ENCODE measurements around the gene GABARAPL1. TPM values are rescaled to one million over a fixed set of nuclear protein-coding genes. Genes with fewer than 3 reads are reported as not detected.

The GABARAPL1 gene
- polyA plus RNA-seq, 1 of the 3 experiments (the other 2 are of a cell fraction), result 9.2 TPM

GRCh38 chr12:10272467-10272866 lies 59.8 kb downstream of the GABARAPL1 start:
- H3K4me3 ChIP-seq (ENCODE audit: low read depth in 2 of 2, low read length in 1 of 2), result no peak overlapping the region
- no peaks in the 10 kb centered on the region for H3F3A ChIP-seq (replicated peaks; ENCODE audit: insufficient read depth)
- no peaks in the 10 kb centered on the region for H3K36me3 ChIP-seq (replicated peaks in 1 of 2; ENCODE audit: control insufficient read depth in 1 of 2, insufficient read depth in 2 of 2, low read length in 1 of 2)
- no peaks in the 10 kb centered on the region for H3K79me2 ChIP-seq (ENCODE audit: insufficient read depth)
- no peak overlapping the region for H3K9ac ChIP-seq
- no peak for DNase-seq
- 7% methylated on average over 2 of the region's 2 CpGs for WGBS (ENCODE audit: low lambda C conversion rate)
- no peaks in the 10 kb centered on the region for H3K9me2 ChIP-seq
- TF ChIP-seq PBX3 (IDR thresholded peaks at IDR 0.05), result no peak
- no peak for TF ChIP-seq FOXJ3 (CRISPR knock-in tag; IDR thresholded peaks at IDR 0.05)
- no peak for TF ChIP-seq FOXM1 (IDR thresholded peaks at IDR 0.05; ENCODE audit: low read depth)
- TF ChIP-seq GATA2 (CRISPR knock-in tag; IDR thresholded peaks at IDR 0.05), result no peak
- TF ChIP-seq SIN3A (IDR thresholded peaks at IDR 0.05; ENCODE audit: borderline replicate concordance, low read depth, low read length), result no peak
- no peak for TF ChIP-seq GABPA (IDR thresholded peaks at IDR 0.05; ENCODE audit: low read depth)
- no peak for TF ChIP-seq IRF3 (IDR thresholded peaks at IDR 0.05; ENCODE audit: low read depth, low read length)
- TF ChIP-seq CHD2 (IDR thresholded peaks at IDR 0.05; ENCODE audit: low read length, partially characterized antibody), result no peak
- no peak for TF ChIP-seq MEF2A (IDR thresholded peaks at IDR 0.05; ENCODE audit: borderline replicate concordance, low read depth)
- TF ChIP-seq SMC3 (IDR thresholded peaks at IDR 0.05; ENCODE audit: low read depth, low read length), result no peak
- TF ChIP-seq ELF1 (IDR thresholded peaks at IDR 0.05), result no peak
- TF ChIP-seq USF1 (IDR thresholded peaks at IDR 0.05; ENCODE audit: borderline replicate concordance, low read depth), result no peak
- TF ChIP-seq RAD21 (IDR thresholded peaks at IDR 0.05; ENCODE audit: low read length), result no peak
- no peaks in the 10 kb centered on the region for H3K9me3 ChIP-seq
- H3K27ac ChIP-seq (ENCODE audit: low read depth in 2 of 2, low read length in 1 of 2), result no peak overlapping the region
- no peaks in the 10 kb centered on the region for H4K20me1 ChIP-seq (ENCODE audit: insufficient read depth)
- no peaks in the 10 kb centered on the region; a peak in 1 of 4 replicates for H3K4me1 ChIP-seq (ENCODE audit: control insufficient read depth in 1 of 2, insufficient read depth in 2 of 2, low read depth in 1 of 2, low read length in 1 of 2)
- CTCF ChIA-PET, result no interaction called here
- no peak overlapping the region for H2AFZ ChIP-seq (ENCODE audit: low read depth)
- POLR2A ChIA-PET, result no interaction called here
- no peak overlapping the region for H3K4me2 ChIP-seq
- peaks cover 4% of the 10 kb centered on the region; the same call in 1 of the 2 replicates for H3K27me3 ChIP-seq (ENCODE audit: insufficient read depth)

Other genes starting within 250 kb of the GABARAPL1 start
- gene CLEC12A, start 241.5 kb upstream of the GABARAPL1 start, polyA plus RNA-seq (2012; rRNA removed), result not detected in 2 replicates
- gene CLEC1B, start 213.8 kb upstream of the GABARAPL1 start, polyA plus RNA-seq (2012; rRNA removed), result not detected in 2 replicates
- gene CLEC12B, start 202.2 kb upstream of the GABARAPL1 start, polyA plus RNA-seq (2012; rRNA removed), result not detected in 2 replicates
- not detected in 2 replicates for gene CLEC9A, start 182.2 kb upstream of the GABARAPL1 start, polyA plus RNA-seq (2012; rRNA removed)
- gene CLEC1A, start 113.9 kb upstream of the GABARAPL1 start, polyA plus RNA-seq (2012; rRNA removed), result not detected in 2 replicates
- gene CLEC7A, start 82.7 kb upstream of the GABARAPL1 start, polyA plus RNA-seq (2012; rRNA removed), result not detected in 2 replicates
- not detected in 2 replicates for gene OLR1, start 40.7 kb upstream of the GABARAPL1 start, polyA plus RNA-seq (2012; rRNA removed)
- not detected in 2 replicates for gene TMEM52B, start 33.8 kb upstream of the GABARAPL1 start, polyA plus RNA-seq (2012; rRNA removed)
- not detected in 2 replicates for gene KLRD1, start 95.0 kb downstream of the GABARAPL1 start, polyA plus RNA-seq (2012; rRNA removed)
- not detected in 2 replicates for gene KLRK1, start 177.2 kb downstream of the GABARAPL1 start, polyA plus RNA-seq (2012; rRNA removed)
- not detected in 2 replicates for gene KLRC4, start 196.9 kb downstream of the GABARAPL1 start, polyA plus RNA-seq (2012; rRNA removed)
- not detected in 2 replicates for gene KLRC3, start 207.7 kb downstream of the GABARAPL1 start, polyA plus RNA-seq (2012; rRNA removed)
- gene KLRC2, start 223.1 kb downstream of the GABARAPL1 start, polyA plus RNA-seq (2012; rRNA removed), result not detected in 2 replicates
- gene KLRC1, start 240.5 kb downstream of the GABARAPL1 start, polyA plus RNA-seq (2012; rRNA removed), result not detected in 2 replicates

Data from SK-N-SH (cell line).